Activated CD8-positive, alpha-beta memory T cell treated with anti-CD3 and anti-CD28 coated beads, Interleukin-2, amount 50 U/mL, for 48 hours (primary cell): ENCODE measurements around the gene EML3.
"Not testable (repeated sequence)": the region's sequence is repeated elsewhere in the genome, so short reads cannot be mapped to it uniquely, and the experiment has no call there.

Experiments used
- DNase-seq: peaks from one replicate; pipeline ENCODE4 v3.0.0-alpha.2; 2020

Gene EML3

DNA sequence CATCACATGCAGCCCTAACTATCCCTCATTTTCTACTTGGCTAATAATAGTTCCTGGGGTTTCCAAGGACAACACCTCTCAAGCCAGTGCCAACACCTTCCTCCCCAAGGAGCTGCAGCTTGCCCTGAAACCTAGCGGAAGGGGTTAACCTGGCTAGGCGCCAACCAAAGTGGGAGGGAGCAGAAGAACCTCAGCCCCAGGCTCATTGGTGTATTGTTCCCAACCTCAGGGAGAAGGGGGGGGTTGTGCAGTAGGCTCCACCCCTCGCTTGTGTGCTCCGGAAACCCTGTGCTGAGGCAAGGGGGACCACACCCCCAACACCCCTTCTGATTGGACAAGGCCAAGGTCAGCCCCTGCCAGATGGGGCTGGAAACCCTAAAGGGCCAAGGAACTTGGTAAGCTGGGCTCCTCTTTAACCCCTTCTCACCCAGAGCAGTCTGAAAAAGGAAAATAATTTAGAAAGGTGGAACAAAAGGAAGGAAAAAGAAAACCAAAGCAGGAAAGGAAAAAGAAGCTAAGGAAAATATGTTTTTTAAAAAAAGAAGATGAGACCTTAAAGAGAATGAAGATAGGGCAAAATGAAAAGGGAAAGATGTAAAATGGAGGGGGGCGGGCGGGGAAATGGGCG is 13.4 kb downstream of the EML3 start:
- DNase-seq, result peak; percentile 96

DNA sequence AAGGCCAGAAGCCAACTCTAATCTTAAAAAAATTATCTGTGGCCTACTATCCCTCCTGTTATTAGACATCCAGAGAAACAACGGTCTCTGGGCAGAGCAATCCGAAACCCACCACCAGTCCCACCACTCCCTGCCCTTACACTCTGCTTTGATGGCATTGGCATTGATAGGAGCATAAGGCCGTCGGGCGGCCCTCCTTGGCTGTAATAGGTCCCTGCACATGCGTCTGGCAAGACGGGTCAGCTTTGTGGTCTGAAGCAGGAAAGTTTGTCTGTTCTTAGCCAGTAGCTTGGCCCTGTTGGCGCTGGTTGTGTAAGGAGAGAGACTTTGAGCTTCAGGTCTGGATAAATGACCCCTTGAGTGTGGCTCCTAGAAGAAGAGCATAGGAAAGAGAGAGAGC is 17.5 kb downstream of the EML3 start:
- no peak for DNase-seq

DNA sequence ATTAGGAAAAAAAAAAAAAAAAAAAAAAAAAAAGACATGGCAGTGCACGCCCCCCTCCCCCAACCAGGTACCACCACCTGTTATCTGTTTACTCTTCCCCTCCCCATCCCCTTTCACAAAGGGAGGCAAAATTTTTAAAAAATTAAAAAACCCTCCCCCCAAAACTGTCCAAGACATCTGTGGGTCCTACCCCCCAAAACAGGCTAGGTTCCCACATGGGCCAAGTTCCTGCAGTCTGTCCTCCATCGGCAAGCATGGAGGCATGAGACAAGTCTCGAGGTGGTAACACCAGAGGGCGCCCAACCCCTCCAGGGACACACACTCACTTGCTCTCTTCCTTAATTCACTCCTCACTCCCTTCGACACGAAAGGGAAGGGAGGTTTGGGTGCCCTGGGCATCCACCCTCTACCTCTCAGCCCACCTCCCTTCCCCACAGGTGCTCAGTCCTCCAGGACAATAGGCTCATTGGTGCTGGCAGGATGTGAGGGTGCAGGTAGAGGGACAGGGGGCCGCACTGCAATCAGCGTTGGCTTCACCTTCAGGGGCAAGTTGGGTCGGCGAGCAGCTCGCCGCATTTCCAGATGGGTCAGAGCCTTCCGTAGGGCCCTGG is 19.0 kb downstream of the EML3 start:
- DNase-seq, result peak; percentile 85

DNA sequence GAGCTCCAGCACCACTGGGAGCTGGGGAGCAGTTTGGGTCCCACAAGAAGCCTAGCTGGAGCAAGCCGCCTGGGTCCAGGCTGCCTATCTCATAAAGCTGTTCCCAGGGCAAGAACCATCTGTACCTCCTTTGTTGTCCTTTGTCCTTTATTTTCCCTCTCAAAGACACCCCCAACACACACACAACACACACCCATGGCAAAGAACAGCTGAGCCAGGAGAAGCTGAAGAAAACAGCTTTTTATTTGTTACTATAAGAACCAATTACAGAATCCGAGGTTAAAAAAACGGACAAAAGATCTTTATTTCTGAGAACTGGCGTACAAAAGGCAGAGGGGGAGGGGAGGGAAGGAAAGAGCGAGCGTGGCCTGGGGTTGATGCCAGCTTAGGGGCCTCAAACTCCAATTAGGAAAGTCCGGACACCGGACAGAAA is 19.6 kb downstream of the EML3 start:
- DNase-seq, result no peak

DNA sequence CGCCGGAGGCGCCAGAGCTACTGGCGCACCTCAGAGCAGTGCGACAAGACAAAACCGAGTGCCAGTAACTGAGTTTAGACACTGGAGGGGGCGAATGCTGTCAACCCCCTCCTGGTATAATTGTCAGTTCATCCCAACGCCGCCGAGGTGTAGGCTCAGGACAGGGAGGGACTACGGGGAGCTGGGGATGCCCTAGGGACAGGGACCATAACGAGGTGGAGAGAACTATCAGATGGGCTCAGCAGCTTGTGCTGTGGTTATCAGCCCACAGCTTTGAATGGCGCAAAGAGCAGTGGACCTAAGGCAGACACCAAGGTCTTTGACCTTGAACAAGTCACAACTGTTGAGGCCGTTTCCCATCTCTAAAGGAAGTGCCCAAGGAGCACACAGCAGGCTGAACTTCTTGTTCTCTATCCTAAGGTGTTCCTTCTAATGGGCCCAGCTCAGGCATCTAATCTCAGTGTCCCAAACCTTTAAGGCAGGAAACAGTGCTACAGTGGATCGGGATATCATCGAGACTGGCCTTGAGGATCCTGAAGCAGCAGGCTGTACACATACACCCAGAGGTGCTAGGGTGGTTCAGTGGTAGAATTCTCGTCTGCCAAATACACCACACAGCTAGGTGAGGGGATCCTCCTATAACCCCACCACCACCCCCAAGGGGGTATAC is 20.3 kb downstream of the EML3 start:
- no peak for DNase-seq

DNA sequence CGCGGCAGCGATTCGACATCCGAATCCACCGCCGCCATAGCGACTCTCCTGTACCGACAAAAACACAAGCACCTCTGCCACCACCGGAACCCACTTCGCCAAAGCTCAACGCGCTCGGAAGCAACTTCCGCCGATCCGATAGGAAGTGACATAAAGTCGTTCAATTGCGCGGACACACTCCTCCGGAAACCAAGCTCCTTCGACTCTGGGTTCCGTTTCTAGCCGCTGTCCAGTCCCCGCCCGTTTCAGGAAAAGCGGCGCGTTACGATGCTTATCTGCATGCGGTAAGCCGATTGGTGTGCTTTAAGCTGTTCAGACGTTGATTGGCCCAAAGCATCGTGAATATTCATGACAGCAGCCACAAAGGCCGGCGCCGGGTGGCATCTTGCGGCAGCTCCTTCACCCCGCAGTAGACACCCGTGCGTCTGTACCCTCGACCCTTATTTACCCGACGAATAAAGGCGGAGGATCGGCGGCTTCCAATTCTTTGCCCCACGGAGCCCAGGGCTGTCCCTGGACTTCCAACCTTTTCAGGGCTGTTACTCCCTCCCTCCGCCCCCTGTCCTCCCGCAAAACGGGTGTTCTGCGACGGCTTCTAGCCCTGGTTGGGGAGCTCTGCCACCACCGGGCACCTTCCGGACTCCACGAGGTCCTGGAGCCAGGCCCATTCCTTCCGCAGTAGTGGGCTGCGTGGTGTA is 21.0 kb downstream of the EML3 start, which contains the start of gene TUT1:
Gene TUT1, minus strand, starts transcription at position 76 of the 698 bp plus-strand sequence. Its CDS starts 38 bp downstream, at position 38.
- DNase-seq, result peak; percentile 95

DNA sequence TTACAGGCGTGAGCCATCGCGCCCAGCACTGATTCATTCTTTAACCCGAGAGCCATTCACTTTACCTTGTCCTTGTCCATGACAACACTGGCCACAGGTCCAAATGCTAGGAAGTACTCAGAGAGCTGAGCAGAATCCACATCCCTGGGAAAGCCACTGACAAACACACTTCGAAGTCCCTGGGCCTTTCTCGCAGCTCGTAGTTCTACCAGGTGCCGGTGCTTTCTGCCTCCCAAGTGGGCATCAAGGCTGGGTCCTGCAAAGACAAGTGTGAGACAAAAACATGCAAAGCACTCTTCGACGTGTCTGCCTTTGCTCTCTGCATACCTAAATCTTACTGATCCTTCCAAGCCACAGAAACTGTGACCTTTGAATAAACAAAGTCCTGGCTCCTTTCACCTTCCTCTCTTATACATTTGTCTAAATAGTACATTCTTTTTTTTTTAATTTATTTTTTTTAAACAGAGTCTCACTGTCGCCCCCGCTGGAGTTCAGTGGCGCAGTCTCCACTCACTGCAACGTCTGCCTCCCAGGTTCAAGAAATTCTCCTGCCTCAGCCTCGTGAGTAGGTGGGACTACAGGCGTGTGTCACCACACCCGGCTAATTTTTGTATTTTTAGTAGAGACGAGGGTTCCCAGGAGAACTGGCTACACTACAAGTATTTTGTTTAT is 23.5 kb downstream of the EML3 start:
- DNase-seq, result no peak

DNA sequence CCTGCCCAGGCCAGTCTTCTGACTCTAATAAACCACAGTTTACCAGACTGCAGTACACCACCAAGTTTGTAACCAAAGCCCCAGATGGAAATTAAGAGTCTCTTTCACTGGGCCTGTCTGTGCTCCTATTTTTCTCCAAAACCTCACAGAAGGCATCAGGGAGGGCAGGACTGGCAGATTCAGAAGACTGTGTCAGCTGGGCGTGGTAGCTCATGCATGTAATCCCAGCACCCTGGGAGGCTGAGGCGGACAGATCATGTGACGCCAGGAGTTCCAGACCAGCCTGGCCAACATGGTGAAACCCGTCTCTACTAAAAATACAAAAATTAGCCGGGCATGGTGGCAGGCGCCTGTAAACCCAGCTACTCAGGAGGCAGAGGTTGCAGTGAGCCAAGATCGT is 27.2 kb downstream of the EML3 start:
- not testable (repeated sequence) for DNase-seq

DNA sequence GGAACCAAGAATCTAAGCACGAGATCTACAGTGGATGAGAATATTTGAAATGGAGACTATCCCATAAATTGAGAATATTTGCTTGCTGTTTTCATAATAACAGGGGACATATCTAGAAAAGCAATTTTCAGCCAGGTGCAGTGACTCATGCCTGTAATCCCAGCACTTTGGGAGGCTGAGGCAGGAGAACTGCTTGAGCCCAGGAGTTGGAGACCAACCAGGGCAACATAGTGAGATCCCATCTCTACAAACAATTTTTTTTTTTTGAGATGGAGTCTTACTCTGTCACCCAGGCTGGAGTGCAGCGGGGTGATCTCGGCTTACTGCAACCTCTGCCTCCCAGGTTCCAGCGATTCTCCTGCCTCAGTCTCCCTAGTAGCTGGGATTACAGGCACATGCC is 30.8 kb downstream of the EML3 start:
- not testable (repeated sequence) for DNase-seq

DNA sequence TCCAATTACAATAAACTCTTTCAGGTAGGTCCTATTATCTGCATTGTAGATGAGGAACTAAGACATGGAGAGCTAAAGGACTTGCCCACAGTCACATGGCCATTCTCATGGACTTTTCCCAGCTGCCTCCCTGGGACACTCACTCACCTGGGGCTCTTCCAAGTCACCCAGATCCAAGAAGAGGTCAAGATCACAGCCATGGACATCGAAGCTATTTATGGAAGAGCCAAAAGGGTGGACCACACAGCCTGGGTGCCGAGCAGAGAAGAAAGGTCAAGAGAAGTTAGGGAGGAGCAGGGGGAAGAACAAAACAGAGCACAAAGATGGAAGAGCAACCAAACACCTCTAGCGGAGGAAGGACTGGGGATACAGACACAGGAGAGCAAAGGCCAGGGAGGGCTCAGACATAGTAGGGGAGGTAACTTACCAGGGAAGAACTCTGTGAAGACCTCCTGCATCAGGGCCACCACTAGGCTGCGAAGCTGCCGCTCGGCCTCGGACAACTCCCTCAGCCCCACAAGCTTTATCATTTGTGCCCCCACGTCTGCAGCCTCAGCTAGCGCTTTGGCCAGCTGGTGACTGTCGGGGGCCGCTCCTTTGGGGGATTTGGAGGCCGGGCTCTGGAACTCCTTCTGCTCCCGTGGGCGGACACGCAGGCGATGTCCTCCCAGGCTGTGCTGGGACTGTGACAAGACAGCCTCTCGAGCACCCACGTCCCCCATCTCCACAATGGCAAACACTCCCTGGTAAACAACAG is 31.4 kb downstream of the EML3 start:
- no peak for DNase-seq

DNA sequence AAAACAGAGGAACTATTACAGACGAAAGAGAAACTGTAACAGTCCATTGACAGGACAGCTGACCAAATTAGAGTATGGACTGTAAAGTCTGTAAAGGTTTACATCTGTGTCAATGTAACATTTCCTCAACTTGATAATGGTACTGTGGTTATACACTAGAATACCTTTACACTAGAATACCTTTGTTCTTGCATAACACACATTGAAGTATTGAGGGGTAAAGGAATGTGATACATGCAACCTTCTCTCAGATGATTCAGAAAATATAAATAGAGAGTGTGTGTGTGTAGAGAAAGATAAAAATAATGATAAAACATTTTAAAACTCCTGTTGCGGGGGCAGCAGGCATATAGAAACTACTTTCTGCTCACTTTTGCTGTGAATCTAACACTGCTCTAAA is 33.3 kb downstream of the EML3 start:
- no peak for DNase-seq

DNA sequence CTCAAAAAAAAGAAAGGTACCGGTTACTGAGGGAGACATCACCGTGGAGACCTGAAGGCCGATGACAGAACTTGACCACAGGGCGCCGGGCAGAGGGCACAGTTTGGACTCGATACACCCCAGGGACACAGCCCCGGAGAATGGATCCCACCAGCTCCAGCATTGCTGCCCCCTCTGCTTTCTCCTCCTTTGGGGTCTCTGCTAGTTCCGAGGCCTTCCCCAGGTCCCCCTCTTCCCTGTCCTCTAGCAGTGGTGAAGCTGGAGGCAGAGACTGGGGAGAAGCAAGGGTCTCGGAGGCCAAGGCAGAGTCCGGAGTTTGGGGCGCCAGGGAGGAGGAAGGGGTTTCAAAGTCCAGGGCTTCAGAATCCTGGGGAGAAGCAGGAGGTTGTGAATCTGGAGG is 34.0 kb downstream of the EML3 start:
- DNase-seq, result no peak

DNA sequence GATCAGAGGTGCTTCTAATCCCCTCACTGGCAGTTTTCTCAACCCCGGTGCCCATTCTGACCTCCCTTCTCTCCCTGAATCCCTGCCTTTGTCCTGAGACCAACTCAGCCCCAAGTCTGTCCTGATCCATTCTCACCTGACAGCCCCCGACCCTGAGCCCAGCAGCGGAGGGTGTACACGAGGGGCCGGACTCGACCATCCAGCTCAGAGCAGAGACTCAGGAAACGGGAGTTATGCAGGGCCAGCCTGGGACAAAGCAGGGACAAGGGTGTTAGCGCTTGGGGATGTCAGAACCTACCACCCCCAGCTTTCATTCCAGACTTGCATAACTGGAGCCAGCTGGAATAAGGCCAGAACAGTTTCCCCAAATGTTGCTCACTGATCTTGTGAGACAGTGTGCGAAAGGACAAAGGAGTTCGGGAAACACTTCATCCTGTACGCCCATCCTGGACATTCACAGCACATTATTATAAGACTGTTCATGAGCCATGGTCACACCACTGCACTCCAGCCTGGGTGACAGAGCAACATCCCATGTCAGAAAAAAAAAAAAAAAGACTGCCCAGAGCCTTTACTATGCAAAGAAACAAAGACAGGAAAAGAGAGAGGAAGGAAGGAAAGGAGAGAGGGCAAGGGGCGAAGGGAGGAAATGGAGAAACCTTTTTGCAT is 35.4 kb downstream of the EML3 start:
- DNase-seq, result no peak

DNA sequence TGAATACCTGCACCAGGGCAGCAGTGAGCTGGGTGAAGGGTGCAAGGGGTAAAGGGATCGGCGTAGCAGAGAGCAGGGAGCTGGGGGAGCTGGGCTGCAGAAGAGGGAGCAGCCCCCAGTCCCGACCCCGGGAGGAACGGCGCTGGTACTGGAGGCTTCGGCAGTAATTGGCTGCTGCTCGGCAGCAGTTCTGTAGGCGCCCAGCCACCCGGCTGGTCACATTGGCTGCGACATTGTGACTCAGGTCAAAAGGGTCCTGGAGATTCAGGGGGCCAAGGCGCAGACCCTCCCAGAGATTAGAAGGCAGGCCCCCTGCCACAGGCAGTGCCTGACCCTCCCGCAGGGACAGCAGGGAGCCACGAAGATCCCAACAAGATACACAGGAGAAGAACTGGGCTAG is 36.7 kb downstream of the EML3 start:
- DNase-seq, result no peak

DNA sequence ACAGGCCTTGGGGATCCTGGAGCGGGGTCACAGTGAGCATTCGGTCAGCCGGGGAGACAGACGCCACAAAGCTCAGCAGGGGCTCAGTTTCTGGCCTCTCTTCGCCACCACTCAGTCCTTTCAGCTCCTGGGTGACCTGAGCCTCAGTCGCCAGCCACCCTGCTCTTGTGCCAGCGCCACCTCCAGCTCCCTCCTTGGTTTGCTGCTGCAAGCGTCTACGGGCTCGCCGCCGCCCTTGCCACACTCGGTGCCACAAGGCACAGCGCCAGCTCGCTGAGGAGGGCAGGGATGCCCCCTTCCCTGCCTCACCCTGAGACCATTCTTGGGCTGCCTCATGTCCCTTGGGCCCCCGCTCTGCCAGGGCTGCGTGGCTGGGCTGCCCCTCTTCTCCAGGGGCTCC is 37.4 kb downstream of the EML3 start:
- no peak for DNase-seq

DNA sequence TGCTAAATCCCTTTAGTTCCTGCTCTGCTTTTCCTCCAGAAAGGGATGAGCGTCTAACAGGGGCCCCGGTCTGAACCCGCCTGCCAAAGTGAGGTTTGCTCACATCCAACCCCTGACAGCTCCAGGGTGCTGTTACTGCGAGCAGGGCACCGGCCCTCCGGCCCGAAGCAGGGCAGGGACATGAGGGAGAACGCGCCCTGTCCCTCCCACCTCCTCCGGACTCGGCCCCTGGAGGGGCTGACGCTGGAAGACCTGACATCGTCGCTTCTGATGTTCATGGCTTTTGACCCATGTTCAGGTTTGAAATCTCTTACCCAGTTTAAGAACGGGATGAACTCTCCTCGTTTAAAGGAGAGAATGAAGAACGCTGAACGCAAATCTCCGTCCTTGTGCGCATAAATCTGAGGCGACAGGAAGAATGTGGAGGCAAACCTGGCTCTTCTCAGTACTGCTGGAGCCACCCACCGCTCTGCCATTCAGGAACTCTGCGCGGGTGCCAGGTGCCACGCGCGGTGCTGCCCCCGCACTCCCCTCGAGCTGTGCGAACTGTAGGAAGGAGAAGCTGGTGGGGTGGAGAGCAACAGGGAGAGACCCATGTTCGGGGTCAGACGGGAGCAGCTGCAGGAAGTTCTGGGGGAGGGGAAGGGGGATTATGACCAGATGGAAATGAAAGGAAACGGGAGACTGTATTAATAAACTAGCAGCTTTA is 38.1 kb downstream of the EML3 start:
- peak; percentile 73 for DNase-seq

DNA sequence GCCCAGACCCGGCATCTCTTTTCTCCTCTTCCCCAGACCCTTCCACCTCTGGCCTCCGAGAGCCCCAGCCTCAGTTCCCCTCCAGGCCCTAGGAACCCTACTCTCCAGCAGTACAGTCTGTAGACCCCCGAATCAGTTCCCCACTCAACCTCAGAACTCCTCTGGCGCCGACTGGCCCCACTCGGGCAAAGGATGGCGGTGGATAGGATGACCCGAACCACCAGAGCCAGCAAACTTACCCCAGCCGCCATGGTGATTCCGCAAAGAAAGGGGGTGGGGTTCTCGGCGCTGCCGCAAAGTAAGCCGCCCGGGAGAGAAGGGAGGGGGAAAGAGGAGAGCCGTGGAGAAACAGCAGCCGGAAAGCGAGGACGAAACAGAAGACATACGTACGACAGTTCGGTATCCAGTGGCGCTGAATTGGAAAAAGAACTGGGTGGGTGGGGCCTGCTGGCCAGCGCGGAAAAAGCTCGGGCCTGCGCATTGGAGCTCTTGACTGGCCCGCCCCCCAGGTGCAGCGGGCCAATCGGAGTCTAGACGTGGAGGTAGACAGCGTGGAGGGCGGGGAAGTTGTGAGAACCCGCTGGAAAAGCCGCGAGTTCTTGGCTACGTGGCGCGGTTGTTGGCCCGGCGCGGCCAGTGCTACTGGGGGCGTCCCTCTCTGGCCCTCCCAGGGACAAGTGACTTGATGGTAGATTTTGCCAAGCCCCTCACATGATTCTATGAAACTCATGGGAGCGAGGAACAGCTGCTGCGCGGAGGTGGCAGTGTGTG is 38.8 kb downstream of the EML3 start, which contains the start of gene EEF1G:
Gene EEF1G, minus strand, starts transcription at position 300 of the 771 bp plus-strand sequence. Its CDS starts 49 bp downstream, at position 251.
- peak; percentile 95 for DNase-seq

DNA sequence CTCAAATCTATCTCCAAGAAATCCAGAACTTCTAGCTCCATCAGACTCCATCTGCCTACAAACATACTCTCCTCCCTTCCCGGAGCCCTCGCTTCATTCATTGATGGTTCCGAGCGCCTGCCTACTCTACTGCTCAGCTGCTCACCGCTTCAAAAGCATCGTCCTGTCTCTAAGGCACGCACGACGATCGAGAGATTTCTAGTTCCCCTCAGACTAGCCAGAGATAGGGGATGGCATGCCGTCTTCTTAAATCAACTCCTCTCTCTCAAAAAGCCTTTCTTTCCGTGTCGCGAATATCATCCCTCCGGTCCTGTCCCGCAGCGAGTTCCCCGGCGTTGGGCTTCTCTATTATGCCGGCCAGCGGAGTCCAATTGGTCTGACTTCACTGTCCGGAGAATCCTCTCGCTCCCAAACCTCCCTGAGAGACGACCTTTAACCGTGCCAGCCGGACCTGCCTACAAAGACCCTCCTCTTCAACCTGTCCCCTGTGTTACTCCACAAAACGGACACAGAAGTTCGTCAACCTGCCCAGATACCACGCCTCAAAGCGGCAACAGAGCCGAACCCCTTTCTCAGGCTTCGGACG is 39.5 kb downstream of the EML3 start:
- peak; percentile 72 for DNase-seq

DNA sequence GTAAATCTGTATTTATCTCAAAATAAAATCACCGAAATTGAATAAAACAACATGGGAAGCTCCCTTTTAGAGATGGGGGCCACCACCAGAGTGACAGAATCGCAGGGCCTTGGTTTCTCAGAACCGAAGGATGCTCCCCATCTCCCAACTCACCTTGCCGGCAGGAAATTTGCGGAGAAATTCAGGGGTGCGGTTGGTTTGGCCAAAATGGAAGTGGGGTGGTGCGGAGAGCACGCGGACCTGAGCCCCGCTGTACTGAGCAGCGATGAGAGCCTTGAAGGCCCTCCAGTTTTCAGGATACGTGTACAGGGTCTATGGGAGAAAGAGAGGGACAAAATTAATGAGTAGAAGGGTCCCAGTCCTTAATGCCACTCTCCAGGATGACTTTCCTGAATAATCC is 40.1 kb downstream of the EML3 start:
- DNase-seq, result no peak

DNA sequence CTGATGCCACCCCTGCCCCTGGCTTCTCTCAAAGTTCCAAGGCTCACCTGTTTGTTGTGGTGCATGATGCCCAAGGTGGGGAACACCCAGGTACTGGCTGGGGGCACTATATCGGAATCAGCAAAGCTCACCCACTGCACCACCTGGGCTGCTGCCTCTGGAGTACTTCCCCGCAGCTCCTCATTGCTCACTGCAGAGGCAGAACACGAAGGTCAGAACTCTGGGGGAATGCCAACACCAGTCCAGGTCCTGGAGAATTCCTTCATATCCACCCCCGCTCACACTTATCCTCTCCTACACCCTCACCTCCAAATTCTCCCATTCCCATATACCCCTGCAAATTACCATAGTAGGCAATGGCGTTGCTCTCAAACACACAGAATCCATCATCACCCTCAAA is 41.1 kb downstream of the EML3 start:
- DNase-seq, result not testable (repeated sequence)
